Spleen (tissue), 7 donors: ENCODE measurements around the gene PTGIR.
"Not testable (repeated sequence)": the region's sequence is repeated elsewhere in the genome, so short reads cannot be mapped to it uniquely, and the experiment has no call there.

Experiments
- POLR2AphosphoS5 ChIP-seq, 3 donors: sonication (generic); formaldehyde crosslinking; IDR thresholded peaks; one replicate each; pipeline ENCODE4 v1.5.1; 2017; ENCODE audit warnings: antibody characterized with exemption in 3 of 3
- TF ChIP-seq, protein P1 (sequence below), 11 experiments: fragments of 200-600 bp in 7 of 11; fragments of 450-650 bp in 4 of 11; sonication (generic) in 4 of 11; IDR thresholded peaks in 8 of 11; conservative IDR thresholded peaks in 3 of 11; 1 replicate in 7 of 11; 2 replicates in 4 of 11; pipeline versions ENCODE4 v1.4.0 to v1.8.0; 2016 to 2021; ENCODE audit warnings: antibody characterized with exemption in 11 of 11, inconsistent platforms in 4 of 11, mild to moderate bottlenecking in 1 of 11
- donor health status: DM: no; HTN: no; CAD: no; lungs with moderate emphysema.
- donor health status: DM: no; HTN: no; CAD: no.
- donor health status: DM: no; HTN: no; CAD: no.

DNA sequence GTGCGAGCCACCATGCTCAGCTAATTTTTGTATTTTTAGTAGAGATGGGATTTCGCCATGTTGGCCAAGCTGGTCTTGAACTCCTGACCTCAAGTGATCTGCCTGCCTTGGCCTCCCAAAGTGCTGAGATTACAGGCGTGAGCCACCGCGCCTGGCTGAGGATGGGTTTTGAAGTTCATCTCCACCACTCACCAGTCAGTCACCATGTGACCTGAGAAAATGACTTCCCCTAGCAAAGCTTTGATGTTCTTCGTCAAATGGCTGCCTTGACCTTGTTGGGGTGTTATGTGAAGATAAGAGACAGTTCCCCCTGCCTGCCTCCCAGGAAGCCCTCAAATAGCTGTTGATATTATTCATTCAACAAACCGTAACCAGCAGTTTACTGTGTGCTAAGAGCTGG, 4.1 kb upstream of the PTGIR start:
- TF ChIP-seq, protein P1, sequence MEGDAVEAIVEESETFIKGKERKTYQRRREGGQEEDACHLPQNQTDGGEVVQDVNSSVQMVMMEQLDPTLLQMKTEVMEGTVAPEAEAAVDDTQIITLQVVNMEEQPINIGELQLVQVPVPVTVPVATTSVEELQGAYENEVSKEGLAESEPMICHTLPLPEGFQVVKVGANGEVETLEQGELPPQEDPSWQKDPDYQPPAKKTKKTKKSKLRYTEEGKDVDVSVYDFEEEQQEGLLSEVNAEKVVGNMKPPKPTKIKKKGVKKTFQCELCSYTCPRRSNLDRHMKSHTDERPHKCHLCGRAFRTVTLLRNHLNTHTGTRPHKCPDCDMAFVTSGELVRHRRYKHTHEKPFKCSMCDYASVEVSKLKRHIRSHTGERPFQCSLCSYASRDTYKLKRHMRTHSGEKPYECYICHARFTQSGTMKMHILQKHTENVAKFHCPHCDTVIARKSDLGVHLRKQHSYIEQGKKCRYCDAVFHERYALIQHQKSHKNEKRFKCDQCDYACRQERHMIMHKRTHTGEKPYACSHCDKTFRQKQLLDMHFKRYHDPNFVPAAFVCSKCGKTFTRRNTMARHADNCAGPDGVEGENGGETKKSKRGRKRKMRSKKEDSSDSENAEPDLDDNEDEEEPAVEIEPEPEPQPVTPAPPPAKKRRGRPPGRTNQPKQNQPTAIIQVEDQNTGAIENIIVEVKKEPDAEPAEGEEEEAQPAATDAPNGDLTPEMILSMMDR (IDR thresholded peaks at IDR 0.05 in 8 of 11, conservative IDR thresholded peaks at IDR 0.05 in 3 of 11): not testable (repeated sequence)
- not testable (repeated sequence) for TF ChIP-seq POLR2AphosphoS5 (IDR thresholded peaks at IDR 0.05)
